Activated CD4-positive, alpha-beta T cell treated with anti-CD3 and anti-CD28 coated beads for 36 hours (primary cell): Measurements from ENCODE around the gene C1RL. TPM values are rescaled to one million over a fixed set of nuclear protein-coding genes. Genes with fewer than 3 reads are reported as not detected.

Experiments used
- ATAC-seq: fragments of 200-7000 bp; cut with Tn5 transposase; one replicate; pipeline ENCODE4 v1.10.0; 2021; ENCODE audit warnings: mild to moderate bottlenecking, moderate library complexity
- CTCF ChIA-PET: fragments of 350-600 bp; sonication (Branson Sonifier 250); formaldehyde crosslinking; loops from one replicate; lab custom pipeline; 2021; ENCODE audit warnings: antibody characterized with exemption; lab: Charles Lee
- POLR2A ChIA-PET: fragments of 350-600 bp; sonication (Branson Sonifier 250); formaldehyde crosslinking; loops from one replicate; lab custom pipeline; 2021; ENCODE audit warnings: antibody characterized with exemption, inconsistent platforms; lab: Charles Lee
- DNase-seq: peaks from one replicate; pipeline ENCODE4 v3.0.0-alpha.2; 2020
- H3K27ac Mint-ChIP-seq: one replicate; pipeline ENCODE4 v1.8.0; 2021; ENCODE audit warnings: mixed read lengths
- H3K27me3 Mint-ChIP-seq: one replicate; pipeline ENCODE4 v1.8.0; 2021; ENCODE audit warnings: mixed read lengths
- H3K36me3 Mint-ChIP-seq: one replicate; pipeline ENCODE4 v1.8.0; 2021; ENCODE audit warnings: low read depth, mixed read lengths
- H3K4me1 Mint-ChIP-seq: one replicate; pipeline ENCODE4 v1.8.0; 2021; ENCODE audit warnings: mixed read lengths
- H3K4me3 Mint-ChIP-seq: one replicate; pipeline ENCODE4 v1.8.0; 2021; ENCODE audit warnings: mild to moderate bottlenecking, moderate library complexity, mixed read lengths
- H3K9me3 Mint-ChIP-seq: one replicate; pipeline ENCODE4 v1.8.0; 2021; ENCODE audit warnings: low read depth, mixed read lengths
- intact Hi-C, 2 experiments: fragments of 100-400 bp; cut with DNase I in 1 of 2; cut with micrococcal nuclease in 1 of 2; formaldehyde crosslinking; loops; one replicate each; pipeline versions ENCODE4 v1.14.2 to v1.15.1; 2022 to 2024; cut with DNase I, micrococcal nuclease
- total RNA-seq, 2 experiments: library from RNA; stranded (reverse); gene quantifications; one replicate each; pipeline ENCODE4 v1.2.3, GENCODE V29; 2021

C1RL gene
- total RNA-seq, 2 experiments from 2014 or later = 17.3 to 18.9 TPM

DNA sequence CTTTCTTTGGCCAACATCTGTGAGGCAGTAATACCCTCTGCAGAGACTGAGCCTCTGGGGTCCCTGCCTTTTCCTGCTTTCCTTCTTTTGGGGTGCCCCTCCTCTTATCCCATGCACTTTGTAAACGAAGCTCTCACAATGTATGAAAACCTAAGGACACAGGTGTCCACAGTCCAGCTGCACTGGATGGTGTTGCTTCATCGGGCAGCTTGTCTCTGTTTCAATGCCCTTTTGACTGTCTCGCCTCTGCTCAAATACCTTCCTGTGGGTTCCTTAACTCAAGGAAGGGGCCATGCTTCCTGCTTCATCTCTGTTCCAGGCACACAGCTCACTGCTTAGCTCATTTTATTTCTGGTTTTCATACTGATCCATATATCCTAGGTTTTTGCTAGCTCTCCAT lies 6.4 kb downstream of the C1RL start:
- ATAC-seq = no peak
- no peaks in the 10 kb centered on the region for H3K27me3 Mint-ChIP-seq
- DNase-seq = no peak
- intact Hi-C loops = loop anchor here in 1 of 2 experiments (10.0 kb wide), 1 partner anchor 378 kb away; the partner anchor contains the start of gene COPS7A
- H3K4me3 Mint-ChIP-seq = no peak overlapping the region
- ChIA-PET POLR2A (no interaction called here), CTCF (interaction anchor here (1.4 to 2.2 kb wide), 2 partner anchors 10 to 12 kb away, joined by 3 to 15 read pairs; no protein-coding TSS in a partner anchor)
- H3K36me3 Mint-ChIP-seq = peaks cover 30% of the 10 kb centered on the region
- no peak overlapping the region for H3K27ac Mint-ChIP-seq
- H3K4me1 Mint-ChIP-seq = peaks cover 16% of the 10 kb centered on the region
- peaks cover 8% of the 10 kb centered on the region for H3K9me3 Mint-ChIP-seq

DNA sequence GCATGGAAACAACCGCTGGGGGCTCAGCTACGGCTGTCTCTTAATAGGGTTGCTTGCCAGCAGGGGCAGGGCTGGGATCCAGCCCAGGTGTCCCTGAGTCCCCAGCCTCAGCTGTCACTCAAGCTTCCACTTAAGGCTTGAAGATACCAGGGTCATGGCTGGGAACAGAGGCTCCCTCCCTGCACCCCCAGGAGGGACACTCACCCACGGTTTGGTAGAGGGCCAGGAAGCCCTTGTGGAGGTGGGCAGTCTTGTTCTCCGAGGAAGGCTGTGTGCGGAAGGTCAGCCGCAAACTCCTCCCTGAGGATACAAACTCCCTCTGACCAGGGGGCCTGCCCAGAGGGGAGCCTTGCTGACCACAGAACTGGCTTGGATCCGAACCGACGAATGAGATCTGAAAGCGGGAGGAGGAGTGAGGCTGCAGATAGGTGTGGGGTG lies 7.3 kb downstream of the C1RL start:
- DNase-seq = no peak

DNA sequence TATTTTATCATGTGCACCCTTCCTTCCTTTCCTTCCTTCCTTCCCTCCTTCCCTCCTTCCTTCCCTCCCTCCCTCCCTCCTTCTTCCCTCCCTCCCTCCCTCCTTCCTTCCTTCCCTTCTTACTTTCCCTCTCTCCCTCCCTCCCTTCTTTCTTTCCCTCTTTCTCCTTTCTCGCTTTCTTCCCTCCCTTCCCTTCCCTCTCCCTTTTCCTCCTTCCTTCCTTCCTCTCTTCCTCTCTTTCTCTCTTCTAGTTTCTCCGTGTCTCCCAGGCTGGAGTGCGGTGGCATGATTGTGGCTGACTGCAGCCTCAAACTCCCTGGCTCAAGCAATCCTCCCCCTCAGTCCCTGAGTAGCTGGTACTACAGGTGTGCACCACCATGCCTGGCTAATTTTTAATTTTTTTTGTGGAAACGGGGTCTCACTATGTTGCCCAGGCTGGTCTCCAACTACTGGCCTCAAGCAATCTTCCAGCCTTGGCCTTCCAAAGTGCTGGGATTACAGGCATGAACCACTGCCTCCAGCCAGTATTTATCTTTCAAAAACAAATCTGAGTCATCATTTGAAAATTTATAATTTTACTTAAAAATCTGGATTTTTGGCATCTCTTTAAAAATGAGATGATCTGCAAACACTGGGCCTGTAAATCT lies 7.8 kb downstream of the C1RL start:
- intact Hi-C loops = loop anchor here in 1 of 2 experiments (10.0 kb wide), 1 partner anchor 376 kb away; the partner anchor contains the start of gene COPS7A
- POLR2A ChIA-PET = no interaction called here
- no peak for ATAC-seq
- H3K4me3 Mint-ChIP-seq = no peak overlapping the region
- CTCF ChIA-PET = interaction anchor here (2.2 kb wide), 1 partner anchor 11 kb away, joined by 15 read pairs; no protein-coding TSS in a partner anchor
- no peaks in the 10 kb centered on the region for H3K27me3 Mint-ChIP-seq
- H3K9me3 Mint-ChIP-seq = peaks cover 3% of the 10 kb centered on the region
- DNase-seq = no peak
- no peak overlapping the region for H3K27ac Mint-ChIP-seq
- H3K4me1 Mint-ChIP-seq = peaks cover 7% of the 10 kb centered on the region
- H3K36me3 Mint-ChIP-seq = peaks cover 20% of the 10 kb centered on the region

More for the DNA sequence above, 7.3 kb downstream of the C1RL start:
- ChIA-PET POLR2A (no interaction called here), CTCF (interaction anchor here (2.2 kb wide), 1 partner anchor 11 kb away, joined by 15 read pairs; no protein-coding TSS in a partner anchor)
- Mint-ChIP-seq H3K4me1 (peaks cover 12% of the 10 kb centered on the region), H3K36me3 (peaks cover 25% of the 10 kb centered on the region), H3K27ac (no peak overlapping the region), H3K27me3 (no peaks in the 10 kb centered on the region), H3K9me3 (peaks cover 8% of the 10 kb centered on the region), H3K4me3 (no peak overlapping the region)
- no peak for ATAC-seq
- intact Hi-C loops = loop anchor here in 1 of 2 experiments (10.0 kb wide), 1 partner anchor 377 kb away; the partner anchor contains the start of gene COPS7A

DNA sequence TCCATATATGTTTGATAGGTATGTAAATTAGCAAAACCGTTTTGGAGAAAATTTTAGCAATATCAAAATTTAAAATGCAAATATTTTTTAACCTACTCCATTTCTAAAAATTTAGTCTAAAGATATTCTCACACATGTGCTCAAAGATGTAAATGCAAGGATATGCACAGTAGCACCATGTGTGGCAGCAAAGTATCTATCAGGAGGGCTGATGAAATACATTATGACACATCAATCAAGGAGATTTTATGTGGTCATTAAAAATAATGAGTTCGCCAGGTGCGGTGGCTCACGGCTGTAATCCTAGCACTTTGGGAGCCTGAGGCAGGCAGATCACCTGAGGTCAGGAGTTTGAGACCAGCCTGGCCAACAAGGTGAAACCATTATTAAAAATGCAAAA lies 8.8 kb downstream of the C1RL start:
- CTCF ChIA-PET = no interaction called here
- Mint-ChIP-seq H3K27me3 (no peaks in the 10 kb centered on the region), H3K9me3 (no peaks in the 10 kb centered on the region), H3K4me3 (no peak overlapping the region), H3K27ac (no peak overlapping the region), H3K36me3 (peaks cover 11% of the 10 kb centered on the region), H3K4me1 (no peaks in the 10 kb centered on the region)
- ATAC-seq (no peak), DNase-seq (no peak)
- POLR2A ChIA-PET = no interaction called here
- intact Hi-C loops = loop anchor here in 1 of 2 experiments (10.0 kb wide), 1 partner anchor 375 kb away; the partner anchor contains the start of gene COPS7A

DNA sequence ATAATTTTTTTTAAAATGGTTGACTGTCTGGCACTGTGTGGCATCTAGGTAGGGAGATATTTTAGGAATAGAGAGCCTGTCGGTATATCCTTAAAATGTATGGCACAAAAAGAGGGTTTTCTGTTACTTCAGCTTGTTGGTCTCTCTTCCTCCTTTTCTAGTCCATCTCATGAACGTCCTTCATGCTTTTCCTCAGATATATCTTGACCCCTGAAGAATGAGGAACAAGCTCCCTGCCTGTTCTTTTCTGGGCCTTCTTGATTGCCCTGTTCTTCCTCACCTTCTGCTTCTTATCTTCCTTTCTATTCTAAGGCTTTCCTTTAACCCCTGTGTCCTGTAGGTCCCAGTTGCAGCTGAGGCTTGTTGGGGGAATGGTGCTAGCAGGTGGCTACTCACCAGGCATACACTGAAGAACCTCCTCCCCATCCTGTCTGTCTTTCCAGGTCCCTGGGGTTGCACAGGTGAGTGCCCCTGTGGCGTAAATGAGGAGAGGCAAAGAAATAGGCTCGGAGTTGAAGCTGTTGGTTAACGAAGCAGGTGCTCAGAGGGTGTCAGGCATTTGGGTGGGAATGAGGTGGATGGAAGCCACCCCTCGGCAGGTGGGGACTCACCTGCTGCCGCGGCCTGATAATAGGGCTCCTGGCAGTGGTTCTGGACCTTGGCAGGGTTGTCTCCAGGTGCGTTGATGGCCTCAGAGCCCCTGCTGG lies 9.6 kb downstream of the C1RL start:
- peaks cover 11% of the 10 kb centered on the region for H3K36me3 Mint-ChIP-seq
- no peak overlapping the region for H3K27ac Mint-ChIP-seq
- no peak for DNase-seq
- ChIA-PET POLR2A (no interaction called here), CTCF (interaction anchor here (0.6 to 0.9 kb wide), 2 partner anchors 9 to 176 kb away, joined by 3 read pairs; no protein-coding TSS in a partner anchor)
- no peaks in the 10 kb centered on the region for H3K9me3 Mint-ChIP-seq
- H3K27me3 Mint-ChIP-seq = no peaks in the 10 kb centered on the region
- no peak for ATAC-seq
- H3K4me3 Mint-ChIP-seq = no peak overlapping the region
- no peaks in the 10 kb centered on the region for H3K4me1 Mint-ChIP-seq
- intact Hi-C loops = no loop called here

DNA sequence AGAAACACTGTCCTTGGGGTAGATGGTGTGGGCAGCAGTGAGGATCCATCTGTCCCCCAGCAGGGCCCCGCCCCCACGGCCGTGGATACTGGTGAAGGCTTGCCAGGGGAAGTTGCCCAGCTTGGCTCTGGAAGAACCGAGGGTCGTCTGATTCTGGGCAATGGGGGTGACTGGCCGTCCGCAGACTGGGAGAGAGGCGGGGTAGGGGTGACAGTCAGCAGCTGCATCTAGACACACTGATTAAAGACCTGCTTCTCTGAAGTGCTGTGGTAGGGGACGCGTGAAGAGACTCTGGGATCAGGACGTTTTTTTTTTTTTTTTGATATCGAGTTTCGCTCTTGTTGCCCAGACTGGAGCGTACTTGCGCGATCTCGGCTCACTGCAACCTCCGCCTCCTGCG lies 12.0 kb downstream of the C1RL start:
- POLR2A ChIA-PET = no interaction called here

DNA sequence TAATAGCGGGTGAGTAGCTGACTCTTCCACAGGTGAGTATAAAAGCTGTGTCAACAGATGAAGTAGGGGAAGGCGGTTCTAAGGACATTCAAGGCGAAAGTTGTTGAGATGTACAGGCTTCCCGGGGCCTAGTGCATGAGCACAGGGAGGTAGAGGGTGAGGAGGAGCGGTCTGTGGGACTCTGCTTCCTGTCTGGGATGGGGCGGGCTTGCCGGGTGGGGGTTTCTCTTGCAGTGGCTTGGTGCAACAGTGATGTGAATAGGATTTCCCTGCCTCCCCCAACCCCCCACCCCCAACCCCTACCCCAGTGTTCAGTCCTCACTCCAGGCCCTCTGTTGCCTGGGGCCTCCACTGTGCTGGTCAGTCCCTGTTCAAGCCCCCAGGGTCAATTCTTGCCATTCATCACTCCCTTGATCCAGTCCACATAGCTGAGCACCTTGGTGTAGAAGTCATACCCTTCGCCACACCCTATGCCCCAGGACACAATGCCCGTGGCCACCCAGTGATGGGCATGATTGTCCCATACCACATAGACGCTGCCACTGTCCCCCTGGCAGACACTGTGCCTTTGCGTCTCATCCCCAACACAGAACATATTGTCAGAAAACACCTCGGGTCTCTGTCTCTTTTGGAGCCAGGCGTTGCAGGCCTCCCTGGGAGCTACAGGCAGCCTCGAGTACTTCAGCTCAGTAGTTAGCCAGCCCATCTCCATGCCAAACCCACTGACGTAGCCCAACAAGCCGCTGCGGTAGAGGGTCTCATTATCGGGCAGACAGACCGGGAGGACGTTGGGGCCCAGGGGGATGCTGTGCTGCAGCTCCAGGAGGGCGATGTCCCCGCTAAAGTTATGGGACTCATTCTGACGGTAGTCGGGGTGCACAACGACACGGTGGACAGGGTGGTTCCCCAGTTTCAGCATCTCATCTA lies 12.7 kb downstream of the C1RL start:
- DNase-seq = no peak
- intact Hi-C loops = no loop called here
- no peaks in the 10 kb centered on the region for H3K27me3 Mint-ChIP-seq
- CTCF ChIA-PET = interaction anchor here (1.1 to 2.2 kb wide), 3 partner anchors 12 to 97 kb away, joined by 3 to 7 read pairs (median 4); no protein-coding TSS in a partner anchor
- peaks cover 7% of the 10 kb centered on the region for H3K36me3 Mint-ChIP-seq
- POLR2A ChIA-PET = no interaction called here
- H3K4me3 Mint-ChIP-seq = no peak overlapping the region
- peaks cover 6% of the 10 kb centered on the region for H3K4me1 Mint-ChIP-seq
- no peak overlapping the region for H3K27ac Mint-ChIP-seq
- no peaks in the 10 kb centered on the region for H3K9me3 Mint-ChIP-seq
- ATAC-seq = no peak

More for the DNA sequence above, 12.0 kb downstream of the C1RL start:
- Mint-ChIP-seq H3K4me3 (no peak overlapping the region), H3K27ac (no peak overlapping the region), H3K36me3 (peaks cover 7% of the 10 kb centered on the region), H3K27me3 (no peaks in the 10 kb centered on the region), H3K9me3 (no peaks in the 10 kb centered on the region), H3K4me1 (peaks cover 5% of the 10 kb centered on the region)
- CTCF ChIA-PET = interaction anchor here (2.2 kb wide), 1 partner anchor 48 kb away, joined by 7 read pairs; no protein-coding TSS in a partner anchor
- intact Hi-C loops = no loop called here
- ATAC-seq (no peak), DNase-seq (no peak)

DNA sequence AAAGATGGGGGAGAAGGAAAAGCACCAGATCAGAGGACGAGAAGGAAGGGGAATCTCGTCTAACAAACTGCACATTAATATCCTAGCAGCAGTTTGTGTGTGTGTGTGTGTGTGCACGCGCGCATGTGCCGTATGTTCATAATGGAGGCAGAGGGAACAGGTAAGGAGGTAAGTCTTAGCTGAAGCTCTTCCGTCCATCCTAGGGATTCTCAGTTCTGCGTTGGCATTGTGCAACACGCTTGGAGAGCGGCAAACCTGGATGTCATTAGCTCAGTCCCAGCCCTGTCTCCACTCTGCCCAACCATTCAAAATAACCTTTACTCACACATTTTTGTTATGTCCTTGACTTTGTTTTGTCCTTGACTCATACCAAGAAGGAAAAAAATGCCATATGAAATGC lies 15.1 kb downstream of the C1RL start:
- Mint-ChIP-seq H3K27ac (no peak overlapping the region), H3K9me3 (no peaks in the 10 kb centered on the region), H3K4me3 (no peak overlapping the region), H3K36me3 (peaks cover 7% of the 10 kb centered on the region), H3K27me3 (no peaks in the 10 kb centered on the region), H3K4me1 (peaks cover 6% of the 10 kb centered on the region)
- POLR2A ChIA-PET = no interaction called here
- no peak for ATAC-seq
- CTCF ChIA-PET = interaction anchor here (0.7 to 1.6 kb wide), 3 partner anchors 15 to 169 kb away, joined by 3 to 8 read pairs (median 4); partner anchors contain the start of gene C1RL
- DNase-seq = no peak
- intact Hi-C loops = no loop called here

DNA sequence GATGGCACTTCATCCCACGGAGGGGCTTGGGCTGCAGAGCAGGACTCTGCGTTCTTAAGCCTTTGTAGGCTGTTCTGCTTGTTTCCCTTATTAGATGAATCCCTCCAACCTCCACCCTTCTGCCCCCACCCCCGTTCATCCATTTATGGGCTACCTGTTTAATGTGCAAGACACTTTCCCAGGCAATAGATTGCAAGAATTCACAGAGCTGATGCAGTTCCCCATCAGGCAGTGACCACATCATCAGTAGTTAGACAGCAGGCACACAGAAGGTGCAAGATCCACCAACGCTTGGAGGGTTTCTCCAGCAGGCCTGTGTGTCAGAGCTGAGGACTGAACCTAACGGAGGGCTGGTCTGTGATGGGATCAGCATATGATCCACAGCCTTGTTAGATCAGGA lies 15.5 kb downstream of the C1RL start:
- Mint-ChIP-seq H3K27ac (no peak overlapping the region), H3K4me3 (no peak overlapping the region), H3K9me3 (no peaks in the 10 kb centered on the region), H3K36me3 (peaks cover 5% of the 10 kb centered on the region), H3K4me1 (peaks cover 6% of the 10 kb centered on the region), H3K27me3 (no peaks in the 10 kb centered on the region)
- intact Hi-C loops = no loop called here
- ATAC-seq = no peak
- POLR2A ChIA-PET = no interaction called here
- DNase-seq = no peak
- CTCF ChIA-PET = interaction anchor here (0.7 to 1.6 kb wide), 5 partner anchors 16 to 168 kb away, joined by 3 to 8 read pairs (median 3); partner anchors contain the start of gene C1RL

DNA sequence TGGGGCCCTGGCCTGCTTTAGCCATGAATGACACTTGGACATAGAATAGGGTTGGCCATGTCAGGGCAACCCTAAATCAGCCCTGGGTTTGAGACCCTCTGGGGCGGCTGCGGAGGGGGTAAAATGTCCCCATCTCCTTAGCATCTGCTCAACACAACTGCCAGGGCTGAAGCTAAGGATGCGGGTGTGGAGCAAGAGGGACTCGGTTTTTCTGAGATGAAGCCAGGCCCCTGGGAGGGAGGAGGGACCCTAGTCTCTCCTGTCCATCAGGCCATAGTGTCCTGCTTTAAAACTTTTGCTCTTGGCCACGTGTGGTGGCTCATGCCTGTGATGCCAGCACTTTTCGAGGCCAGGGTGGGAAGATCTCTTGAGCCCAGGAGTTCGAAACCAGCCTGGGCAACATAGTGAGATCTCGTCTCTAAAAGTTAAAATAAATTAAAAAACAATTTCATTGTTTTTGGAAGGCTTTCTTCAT lies 16.0 kb downstream of the C1RL start:
- Mint-ChIP-seq H3K27me3 (no peaks in the 10 kb centered on the region), H3K36me3 (no peaks in the 10 kb centered on the region), H3K4me3 (no peak overlapping the region), H3K27ac (no peak overlapping the region), H3K4me1 (peaks cover 6% of the 10 kb centered on the region), H3K9me3 (no peaks in the 10 kb centered on the region)
- DNase-seq (no peak), ATAC-seq (no peak)
- intact Hi-C loops = loop anchor here (1.0 kb wide), 3 partner anchors 75 to 169 kb away; partner anchors contain the start of genes C12orf57 (in 2 of the 2) and LPCAT3 (in 1 of the 2)
- ChIA-PET CTCF (interaction anchor here (0.7 to 1.6 kb wide), 9 partner anchors 18 to 168 kb away, joined by 3 to 8 read pairs (median 3); partner anchors contain the start of gene LPCAT3), POLR2A (no interaction called here)
